Endothelial cell of umbilical vein (primary cell): Measurements from ENCODE around the gene DBF4B. TPM values are rescaled to one million over a fixed set of nuclear protein-coding genes. Genes with fewer than 3 reads are reported as not detected.

ENCODE experiments used
- BruUV-seq: library from RNA; stranded (reverse); fragments of 400-500 nt; replicated peaks from 2 replicates; lab custom pipeline; 2021; lab: Mats Ljungman, UMichigan
- CTCF ChIA-PET: fragments of 300-600, 350-600 bp; sonication (Branson Sonifier 250); formaldehyde crosslinking; loops from one replicate; lab custom pipeline; 2021; ENCODE audit warnings: antibody characterized with exemption, inconsistent platforms; lab: Charles Lee
- POLR2A ChIA-PET: fragments of 300-600, 350-600 bp; sonication (Branson Sonifier 250); formaldehyde crosslinking; loops from one replicate; lab custom pipeline; 2021; ENCODE audit warnings: antibody characterized with exemption, inconsistent platforms; lab: Charles Lee
- DNase-seq: peaks from one replicate; pipeline ENCODE4 v3.0.0-alpha.2; 2011; ENCODE audit warnings: low read depth, low spot score
- FAIRE-seq: peaks from 2 replicates; lab custom pipeline; 2011; peaks lifted over from hg19 to GRCh38; lab: Jason Lieb, UNC
- H2AFZ ChIP-seq: 2 replicates; pipeline ENCODE4 v1.6.0; 2012; ENCODE audit warnings: low read depth, low read length, control low read depth, inconsistent platforms
- H3K27ac ChIP-seq: 2 replicates; pipeline ENCODE4 v1.5.1; 2011; ENCODE audit warnings: low read depth, mild to moderate bottlenecking, control low read depth, low read length, moderate library complexity; ENCODE audit not compliant: insufficient read depth
- H3K27me3 ChIP-seq, 2 experiments: 2 replicates each; pipeline versions ENCODE4 v1.6.0 to v1.6.1; 2011; ENCODE audit warnings: low read length in 2 of 2, mixed read lengths in 1 of 2; ENCODE audit not compliant: control insufficient read depth in 2 of 2, insufficient read depth in 2 of 2
- H3K36me3 ChIP-seq, 2 experiments: 2 replicates in 1 of 2; 3 replicates in 1 of 2; pipeline ENCODE4 v1.5.1; 2011; ENCODE audit warnings: low read length in 2 of 2, mild to moderate bottlenecking in 1 of 2, moderate library complexity in 1 of 2; ENCODE audit not compliant: control insufficient read depth in 2 of 2, insufficient read depth in 2 of 2; ENCODE audit errors: extremely low read depth in 1 of 2
- H3K4me1 ChIP-seq: 3 replicates; pipeline ENCODE4 v1.5.1; 2011; ENCODE audit warnings: mild to moderate bottlenecking, low read length; ENCODE audit not compliant: control insufficient read depth, insufficient read depth; ENCODE audit errors: extremely low read depth
- H3K4me2 ChIP-seq: 2 replicates; pipeline ENCODE4 v1.6.1; 2011; ENCODE audit warnings: low read length, control low read depth, mixed read lengths; ENCODE audit not compliant: insufficient read depth
- H3K4me3 ChIP-seq, 3 experiments: fragments of 200-600 bp in 1 of 3; sonication (generic), shearing (Covaris generic) in 1 of 3; replicated peaks in 1 of 3; 2 replicates each; pipeline ENCODE4 v1.5.1; 2011 to 2016; ENCODE audit warnings: control low read depth in 3 of 3, low read length in 3 of 3, mild to moderate bottlenecking in 2 of 3, inconsistent platforms in 1 of 3, low read depth in 1 of 3, moderate library complexity in 1 of 3; ENCODE audit not compliant: insufficient read depth in 1 of 3
- H3K79me2 ChIP-seq: 2 replicates; pipeline ENCODE4 v1.6.0; 2012; ENCODE audit warnings: low read length, inconsistent platforms; ENCODE audit not compliant: control insufficient read depth, insufficient read depth
- H3K9ac ChIP-seq: replicated peaks from 2 replicates; pipeline ENCODE3; 2011; ENCODE audit warnings: low read length, control low read depth; ENCODE audit not compliant: insufficient read depth; ENCODE audit errors: extremely low read depth
- H3K9me1 ChIP-seq: replicated peaks from 3 replicates; pipeline ENCODE4 v1.6.0; 2011; ENCODE audit warnings: mild to moderate bottlenecking, low read length; ENCODE audit not compliant: control insufficient read depth, insufficient read depth; ENCODE audit errors: extremely low read depth
- H3K9me3 ChIP-seq: replicated peaks from 2 replicates; pipeline ENCODE4 v1.5.1; 2012; ENCODE audit warnings: low read length, inconsistent platforms; ENCODE audit not compliant: control insufficient read depth, insufficient read depth
- H4K20me1 ChIP-seq: replicated peaks from 2 replicates; pipeline ENCODE3; 2011; ENCODE audit warnings: mild to moderate bottlenecking, low read length; ENCODE audit not compliant: control insufficient read depth, insufficient read depth; ENCODE audit errors: extremely low read depth
- CTCF ChIP-seq, 2 donors: IDR thresholded peaks; 1 replicate in 1 of 2; 2 replicates in 1 of 2; pipeline ENCODE4 v1.5.1; 2011; ENCODE audit warnings: low read length in 2 of 2, mild to moderate bottlenecking in 2 of 2, moderate library complexity in 2 of 2, control low read depth in 1 of 2, inconsistent platforms in 1 of 2, low read depth in 1 of 2; ENCODE audit not compliant: insufficient read depth in 1 of 2; ENCODE audit errors: extremely low read depth in 1 of 2
- FOS ChIP-seq: IDR thresholded peaks from 2 replicates; pipeline ENCODE4 v1.6.1; 2011; ENCODE audit warnings: mild to moderate bottlenecking, low read length, moderate library complexity, borderline replicate concordance; ENCODE audit not compliant: insufficient read depth
- MYC ChIP-seq: IDR thresholded peaks from one replicate; pipeline ENCODE4 v1.6.1; 2011; ENCODE audit warnings: mild to moderate bottlenecking, low read depth, low read length
- POLR2A ChIP-seq: IDR thresholded peaks from 2 replicates; pipeline ENCODE4 v1.6.1; 2012; ENCODE audit warnings: low read depth, mild to moderate bottlenecking, control low read depth, low read length
- POLR2AphosphoS5 ChIP-seq: IDR thresholded peaks from 2 replicates; pipeline ENCODE4 v1.6.1; 2012; ENCODE audit warnings: low read depth, mild to moderate bottlenecking, control low read depth, low read length, moderate library complexity; ENCODE audit not compliant: insufficient read depth
- dilution Hi-C: fragments of 300-500 bp; cut with MboI; formaldehyde crosslinking; loops from one replicate; pipeline ENCODE4 v1.15.0; 2019; ENCODE audit warnings: low sequenced_read_pairs; ENCODE audit not compliant: extremely low pct_ligation_motif_present
- intact Hi-C: fragments of 100-400 bp; cut with micrococcal nuclease; formaldehyde crosslinking; loops from one replicate; pipeline ENCODE4 v1.10.0; 2022
- polyA plus RNA-seq, 4 experiments: library from polyadenylated mRNA; depleted of rRNA in 3 of 4; stranded (reverse) in 3 of 4; unstranded in 1 of 4; fragments of >200 nt; gene quantifications; 2 replicates each; pipeline versions ENCODE4 v1.2.1 to v1.2.3, GENCODE V29; 2011 to 2012; ENCODE audit warnings: missing spikeins in 1 of 4
- total RNA-seq: library from RNA; stranded (reverse); gene quantifications from 2 replicates; pipeline ENCODE4 v1.2.3, GENCODE V29; 2021

DBF4B gene
- total and polyA plus RNA-seq, 2 donors (not counting 3 experiments of a cell fraction or from before 2014, with no cell fraction given), result 12.5 to 26.2 TPM

- H3K36me3 ChIP-seq, result no peaks in the 10 kb centered on the region
- no peak overlapping the region for H3K9ac ChIP-seq
- ChIA-PET CTCF (interaction anchor here (0.8 to 1.3 kb wide), 2 partner anchors 12 to 13 kb away, joined by 3 to 5 read pairs; no protein-coding TSS in a partner anchor), POLR2A (no interaction called here)
- FAIRE-seq (no peak), DNase-seq (no peak)
- H3K4me3 ChIP-seq, result no peak overlapping the region
- no peaks in the 10 kb centered on the region for H3K9me3 ChIP-seq
- BruUV-seq, result no TSS peak
- intact Hi-C loops (no loop called here), dilution Hi-C loops (no loop called here)
- H3K4me2 ChIP-seq, result no peak overlapping the region
- H3K4me1 ChIP-seq, result peaks cover 22% of the 10 kb centered on the region
- no peak overlapping the region for H2AFZ ChIP-seq
- no peak overlapping the region for H3K27ac ChIP-seq
- no peaks in the 10 kb centered on the region for H3K9me1 ChIP-seq
- no peaks in the 10 kb centered on the region for H4K20me1 ChIP-seq
- H3K27me3 ChIP-seq, result no peaks in the 10 kb centered on the region
- H3K79me2 ChIP-seq, result no peaks in the 10 kb centered on the region
- TF ChIP-seq POLR2A (no peak), FOS (peak; percentile 45)
These were observed 83.8 kb downstream of the DBF4B start for GRCh38 chr17:44792276-44792675.

- ChIA-PET POLR2A (interaction anchor here (0.8 to 0.9 kb wide), 2 partner anchors 27 to 38 kb away, joined by 3 read pairs; no protein-coding TSS in a partner anchor), CTCF (interaction anchor here (0.7 to 2.5 kb wide), 11 partner anchors 9 to 84 kb away, joined by 3 to 31 read pairs (median 3); no protein-coding TSS in a partner anchor)
- BruUV-seq, result TSS peak; percentile 58
- TF ChIP-seq MYC (no peak), CTCF (IDR thresholded peaks at IDR 0.05; ENCODE audit: extremely low read depth in 1 of 2, insufficient read depth in 1 of 2, low read depth in 1 of 2, low read length in 2 of 2) (no peak), POLR2A (no peak), FOS (no peak), POLR2AphosphoS5 (no peak)
- Histone ChIP-seq H4K20me1 (no peaks in the 10 kb centered on the region), H3K9me3 (no peaks in the 10 kb centered on the region), H3K9ac (peak overlapping the region; percentile 62), H3K4me3 (no peak overlapping the region), H2AFZ (peak overlapping the region; percentile 8), H3K4me2 (peak overlapping the region; percentile 28), H3K9me1 (no peaks in the 10 kb centered on the region), H3K27ac (peak overlapping the region; percentile 93), H3K4me1 (peaks cover 22% of the 10 kb centered on the region), H3K27me3 (no peaks in the 10 kb centered on the region), H3K79me2 (no peaks in the 10 kb centered on the region), H3K36me3 (no peaks in the 10 kb centered on the region)
- FAIRE-seq (no peak), DNase-seq (no peak)
- intact Hi-C loops (loop anchor here (2.0 kb wide), 1 partner anchor 35 kb away; no protein-coding TSS in a partner anchor), dilution Hi-C loops (no loop called here)
These were observed 85.7 kb downstream of the DBF4B start for GRCh38 chr17:44793885-44794842.
